ENCODE data around the gene HECTD1.

Gene HECTD1

DNA sequence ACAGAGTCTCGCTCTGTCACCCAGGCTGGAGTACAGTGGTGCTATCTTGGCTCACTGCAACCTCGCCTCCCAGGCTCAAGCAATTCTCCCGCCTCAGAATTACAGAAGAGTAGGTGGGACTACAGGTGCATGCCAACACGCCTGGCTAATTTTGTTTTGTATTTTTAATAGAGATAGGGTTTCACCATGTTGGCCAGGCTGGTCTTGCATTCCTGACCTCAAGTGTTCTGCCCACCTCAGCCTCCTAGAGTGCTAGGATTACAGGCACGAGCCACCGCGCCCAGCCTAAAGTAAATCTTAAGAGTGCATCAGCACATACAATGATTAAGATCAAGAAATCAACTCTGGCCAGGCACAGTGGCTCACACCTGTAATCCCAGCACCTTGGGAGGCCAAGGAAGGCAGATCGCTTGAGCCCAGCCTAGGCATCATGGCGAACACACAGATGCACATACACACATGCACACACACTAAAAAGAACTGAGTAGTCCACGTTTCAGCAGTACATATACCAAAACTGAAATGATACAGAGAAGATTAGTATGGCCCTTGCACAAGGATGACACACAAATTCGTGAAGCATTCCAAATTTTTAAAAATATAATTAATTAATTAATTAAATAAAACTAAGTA is 65.0 kb downstream of the HECTD1 start:
- DNase-seq (ENCODE audit: low spot score) = no peak
- ChIA-PET POLR2A (ENCODE audit: low non-redundant PET) (no interaction called here), CTCF (no interaction called here)
- TF ChIP-seq, protein P1, sequence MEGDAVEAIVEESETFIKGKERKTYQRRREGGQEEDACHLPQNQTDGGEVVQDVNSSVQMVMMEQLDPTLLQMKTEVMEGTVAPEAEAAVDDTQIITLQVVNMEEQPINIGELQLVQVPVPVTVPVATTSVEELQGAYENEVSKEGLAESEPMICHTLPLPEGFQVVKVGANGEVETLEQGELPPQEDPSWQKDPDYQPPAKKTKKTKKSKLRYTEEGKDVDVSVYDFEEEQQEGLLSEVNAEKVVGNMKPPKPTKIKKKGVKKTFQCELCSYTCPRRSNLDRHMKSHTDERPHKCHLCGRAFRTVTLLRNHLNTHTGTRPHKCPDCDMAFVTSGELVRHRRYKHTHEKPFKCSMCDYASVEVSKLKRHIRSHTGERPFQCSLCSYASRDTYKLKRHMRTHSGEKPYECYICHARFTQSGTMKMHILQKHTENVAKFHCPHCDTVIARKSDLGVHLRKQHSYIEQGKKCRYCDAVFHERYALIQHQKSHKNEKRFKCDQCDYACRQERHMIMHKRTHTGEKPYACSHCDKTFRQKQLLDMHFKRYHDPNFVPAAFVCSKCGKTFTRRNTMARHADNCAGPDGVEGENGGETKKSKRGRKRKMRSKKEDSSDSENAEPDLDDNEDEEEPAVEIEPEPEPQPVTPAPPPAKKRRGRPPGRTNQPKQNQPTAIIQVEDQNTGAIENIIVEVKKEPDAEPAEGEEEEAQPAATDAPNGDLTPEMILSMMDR (conservative IDR thresholded peaks at IDR 0.05; ENCODE audit: low read depth) = no peak
- H3K27ac ChIP-seq = no peak overlapping the region

DNA sequence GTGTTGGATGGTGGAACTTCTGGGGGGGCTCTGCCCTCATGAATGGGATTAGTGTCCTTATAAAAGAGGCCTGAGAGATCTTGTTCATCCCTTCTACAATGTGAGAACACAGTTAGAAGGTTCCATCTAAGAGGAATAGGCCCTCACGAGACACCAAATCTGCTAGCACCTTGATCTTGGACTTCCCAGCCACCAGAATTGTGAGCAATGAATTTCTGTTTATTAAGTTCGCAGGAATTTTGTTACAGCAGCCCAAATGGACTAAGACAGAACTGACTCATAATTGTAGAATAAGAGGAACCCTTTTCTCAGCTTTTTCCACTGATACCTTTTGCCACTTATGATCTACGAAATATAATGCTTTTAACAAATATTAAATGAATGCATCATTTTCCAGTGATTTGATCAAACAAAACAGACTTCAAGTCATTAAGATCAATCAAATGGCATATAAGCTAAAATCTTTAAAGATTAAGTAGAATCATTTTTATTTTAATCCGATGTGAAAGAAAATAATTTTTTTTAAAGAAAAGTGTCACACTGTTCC is 68.2 kb downstream of the HECTD1 start:
- TF ChIP-seq, protein P1 (conservative IDR thresholded peaks at IDR 0.05; ENCODE audit: low read depth) = no peak
- H3K27ac ChIP-seq = no peak overlapping the region
- DNase-seq (ENCODE audit: low spot score) = no peak
- ChIA-PET CTCF (no interaction called here), POLR2A (ENCODE audit: low non-redundant PET) (no interaction called here)

DNA sequence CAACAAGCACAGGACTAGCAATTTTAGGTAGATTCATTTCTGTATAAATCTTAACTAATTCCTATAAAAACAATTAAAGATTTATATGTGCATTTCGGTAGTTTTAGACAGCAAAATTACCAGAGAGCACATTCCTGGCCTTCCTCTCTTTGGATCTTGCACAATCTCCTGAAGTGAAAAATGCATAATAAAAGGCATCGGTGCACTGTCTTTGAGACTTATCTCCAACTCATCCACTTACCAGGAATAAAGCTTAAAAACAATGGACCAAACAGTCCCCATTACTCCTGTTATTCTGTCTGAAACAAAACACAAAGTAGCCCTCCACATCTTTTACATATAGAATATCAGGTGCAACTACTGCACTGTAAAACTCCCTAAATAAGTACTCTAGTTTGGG is 69.3 kb downstream of the HECTD1 start:
- TF ChIP-seq, protein P1 (conservative IDR thresholded peaks at IDR 0.05; ENCODE audit: low read depth) = no peak
- POLR2A ChIA-PET (ENCODE audit: low non-redundant PET) = no interaction called here

DNA sequence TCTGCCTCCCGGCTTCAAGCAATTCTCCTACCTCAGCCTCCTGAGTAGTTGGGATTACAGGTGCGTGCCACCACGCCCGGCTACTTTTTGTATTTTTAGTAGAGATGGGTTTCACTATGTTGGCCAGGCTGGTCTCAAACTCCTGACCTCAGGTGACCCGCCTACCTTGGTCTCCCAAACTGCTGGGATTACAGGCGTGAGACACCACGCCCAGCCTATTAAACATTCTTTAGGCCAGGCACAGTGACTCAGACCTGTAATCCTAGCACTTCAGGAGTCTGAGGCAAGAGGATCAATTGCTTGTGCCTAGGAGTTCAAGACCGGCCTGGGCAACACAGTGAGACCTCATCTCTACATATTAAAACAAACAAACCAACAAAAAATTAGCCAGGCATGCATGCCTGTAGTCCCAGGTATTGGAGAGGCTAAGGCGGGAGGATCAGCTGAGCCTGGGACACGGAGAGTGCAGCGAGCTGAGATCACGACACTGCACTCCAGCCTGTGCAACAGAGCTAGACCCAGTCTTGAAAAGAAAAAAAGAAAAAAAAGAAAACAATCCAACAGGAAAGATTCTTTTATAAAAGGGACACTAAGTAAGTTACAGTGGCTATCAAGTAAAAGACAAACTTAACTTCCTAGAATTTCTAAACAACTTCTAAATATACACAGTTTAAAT is 70.2 kb downstream of the HECTD1 start:
- CTCF ChIA-PET = no interaction called here
- POLR2A ChIA-PET (ENCODE audit: low non-redundant PET) = no interaction called here
- TF ChIP-seq, protein P1 (conservative IDR thresholded peaks at IDR 0.05; ENCODE audit: low read depth) = no peak
- H3K27ac ChIP-seq = peak overlapping the region; percentile 27; the same call in 1 of the 2 replicates
- no peak for DNase-seq (ENCODE audit: low spot score)

More for the DNA sequence above, 69.3 kb downstream of the HECTD1 start:
- DNase-seq (ENCODE audit: low spot score) = no peak
- H3K27ac ChIP-seq = no peak overlapping the region
- CTCF ChIA-PET = interaction anchor here (0.5 kb wide), 1 partner anchor 85 kb away, joined by 4 read pairs; no protein-coding TSS in a partner anchor

DNA sequence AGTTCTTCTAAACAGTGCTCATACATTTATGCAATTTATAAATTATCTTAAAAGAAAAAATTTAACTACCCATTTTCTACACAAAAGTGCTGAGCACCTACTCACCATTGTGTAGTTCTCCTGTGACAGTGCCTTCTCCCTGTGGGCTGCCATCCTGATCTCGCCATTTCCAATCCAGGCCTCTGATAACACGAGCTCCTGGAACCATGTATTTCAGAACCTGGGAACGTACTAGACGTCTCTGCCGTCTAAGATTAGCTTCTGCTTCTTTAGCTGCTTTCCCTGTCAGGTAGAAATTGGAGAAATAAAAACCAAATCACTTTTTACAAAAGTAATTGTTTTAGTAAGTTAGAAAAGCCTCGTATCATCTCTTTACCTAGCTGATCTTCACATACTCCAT is 74.5 kb downstream of the HECTD1 start:
- ChIA-PET POLR2A (ENCODE audit: low non-redundant PET) (no interaction called here), CTCF (interaction anchor here (0.6 kb wide), 1 partner anchor 1130 kb away, joined by 3 read pairs; no protein-coding TSS in a partner anchor)
- H3K27ac ChIP-seq = no peak overlapping the region
- DNase-seq (ENCODE audit: low spot score) = no peak
- TF ChIP-seq, protein P1 (conservative IDR thresholded peaks at IDR 0.05; ENCODE audit: low read depth) = no peak

DNA sequence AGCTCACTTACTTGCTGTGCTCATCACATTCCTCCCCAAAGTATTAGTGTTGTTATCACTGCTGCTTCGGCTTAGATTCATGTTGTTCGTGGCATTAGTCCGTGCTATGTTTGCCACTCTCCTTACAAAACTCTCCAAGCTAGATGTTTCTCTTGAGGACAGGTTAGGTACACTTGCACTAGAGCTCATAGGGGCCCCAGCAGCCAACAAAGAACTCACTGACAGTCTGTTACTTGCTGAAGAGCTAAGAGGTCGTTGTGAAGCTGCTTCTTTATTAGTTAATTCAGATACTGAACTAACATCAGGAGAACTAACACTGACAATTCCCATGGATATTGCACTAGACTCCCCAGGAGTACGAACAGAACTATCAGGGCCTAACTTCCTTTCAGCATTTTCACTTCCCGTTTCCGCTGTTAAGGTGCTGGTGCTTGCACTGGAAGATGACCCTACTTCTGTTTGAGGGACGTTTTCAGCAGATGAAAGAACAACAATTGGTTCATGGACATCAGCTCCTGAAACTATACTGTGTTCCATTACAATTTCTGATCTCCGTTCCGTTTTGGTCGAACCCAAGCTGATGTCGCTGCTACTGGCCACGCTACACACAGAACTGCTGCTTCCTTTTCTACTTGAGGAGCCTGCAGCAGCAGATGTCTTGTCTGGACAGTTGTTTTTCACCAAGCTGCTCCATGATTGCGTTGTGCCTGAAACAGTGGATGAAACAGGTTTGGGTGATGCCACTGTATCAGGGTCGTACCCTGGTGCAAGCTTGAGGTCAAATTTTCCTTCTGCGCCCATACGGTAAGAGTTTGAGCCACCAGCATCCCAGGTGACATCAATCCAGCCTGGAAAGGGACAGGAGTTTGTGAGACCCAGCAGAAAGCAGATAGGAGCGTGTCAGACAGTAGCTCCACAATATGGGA is 78.7 kb downstream of the HECTD1 start:
- TF ChIP-seq, protein P1 (conservative IDR thresholded peaks at IDR 0.05; ENCODE audit: low read depth) = no peak
- CTCF ChIA-PET = no interaction called here
- POLR2A ChIA-PET (ENCODE audit: low non-redundant PET) = no interaction called here
- H3K27ac ChIP-seq = no peak overlapping the region
- DNase-seq (ENCODE audit: low spot score) = no peak
